IMR-90 (cell line): ENCODE measurements around the gene SHOX.

Source experiments
- BHLHE40 ChIP-seq: fragments of 150-350 bp; IDR thresholded peaks from 2 replicates; pipeline ENCODE4 v1.6.1; 2016; ENCODE audit warnings: mild to moderate bottlenecking, low read depth, low read length
- CEBPB ChIP-seq: IDR thresholded peaks from 2 replicates; pipeline ENCODE4 v1.6.1; 2012; ENCODE audit warnings: low read depth, low read length, improper control_type of control experiment
- CTCF ChIP-seq: conservative IDR thresholded peaks from 2 replicates; pipeline ENCODE4 v1.5.1; 2012; ENCODE audit warnings: mild to moderate bottlenecking, low read depth, low read length, improper control_type of control experiment
- ELK1 ChIP-seq: fragments of 150-350 bp; IDR thresholded peaks from 2 replicates; pipeline ENCODE4 v1.6.1; 2016; ENCODE audit warnings: low read depth, mild to moderate bottlenecking, low read length, moderate library complexity, borderline replicate concordance
- FOS ChIP-seq: fragments of 150-350 bp; IDR thresholded peaks from 2 replicates; pipeline ENCODE4 v1.6.1; 2016; ENCODE audit warnings: low read depth, low read length
- MAFK ChIP-seq: IDR thresholded peaks from 2 replicates; pipeline ENCODE4 v1.6.1; 2012; ENCODE audit warnings: low read depth, low read length, improper control_type of control experiment
- MXI1 ChIP-seq: IDR thresholded peaks from 2 replicates; pipeline ENCODE4 v1.6.1; 2012; ENCODE audit warnings: low read depth, mild to moderate bottlenecking, low read length, moderate library complexity, borderline replicate concordance
- POLR2A ChIP-seq: IDR thresholded peaks from 2 replicates; pipeline ENCODE4 v1.6.1; 2012; ENCODE audit warnings: mild to moderate bottlenecking, low read depth, low read length
- RAD21 ChIP-seq: IDR thresholded peaks from 2 replicates; pipeline ENCODE4 v1.6.1; 2012; ENCODE audit warnings: low read length, improper control_type of control experiment
- RCOR1 ChIP-seq: IDR thresholded peaks from 2 replicates; pipeline ENCODE4 v1.6.1; 2012; ENCODE audit warnings: mild to moderate bottlenecking, low read length, improper control_type of control experiment; ENCODE audit not compliant: insufficient replicate concordance
- RFX5 ChIP-seq: IDR thresholded peaks from 2 replicates; pipeline ENCODE4 v1.8.0; 2012; ENCODE audit warnings: low read depth, mild to moderate bottlenecking, low read length, moderate library complexity
- SMC3 ChIP-seq: fragments of 150-350 bp; IDR thresholded peaks from 2 replicates; pipeline ENCODE4 v1.6.1; 2016; ENCODE audit warnings: low read depth, mild to moderate bottlenecking, antibody characterized with exemption, low read length, moderate library complexity

GRCh38 chrX:643911-644303 is 13.3 kb downstream of the SHOX start:
- TF ChIP-seq CTCF: no peak
- TF ChIP-seq RAD21: no peak
- TF ChIP-seq ELK1: no peak
- TF ChIP-seq CEBPB: no peak
- TF ChIP-seq FOS: no peak
- no peak for TF ChIP-seq BHLHE40
- no peak for TF ChIP-seq SMC3
- TF ChIP-seq RFX5: no peak
- TF ChIP-seq POLR2A: no peak
- TF ChIP-seq RCOR1: no peak
- TF ChIP-seq MAFK: no peak
- no peak for TF ChIP-seq MXI1
